ENCODE data around the gene AGTR2. TPM values are rescaled to one million over a fixed set of nuclear protein-coding genes. Genes with fewer than 3 reads are reported as not detected.
"Not testable (repeated sequence)": the region's sequence is repeated elsewhere in the genome, so short reads cannot be mapped to it uniquely, and the experiment has no call there.

The AGTR2 gene
- total RNA-seq, 1 donor from 2014 or later = not detected

DNA sequence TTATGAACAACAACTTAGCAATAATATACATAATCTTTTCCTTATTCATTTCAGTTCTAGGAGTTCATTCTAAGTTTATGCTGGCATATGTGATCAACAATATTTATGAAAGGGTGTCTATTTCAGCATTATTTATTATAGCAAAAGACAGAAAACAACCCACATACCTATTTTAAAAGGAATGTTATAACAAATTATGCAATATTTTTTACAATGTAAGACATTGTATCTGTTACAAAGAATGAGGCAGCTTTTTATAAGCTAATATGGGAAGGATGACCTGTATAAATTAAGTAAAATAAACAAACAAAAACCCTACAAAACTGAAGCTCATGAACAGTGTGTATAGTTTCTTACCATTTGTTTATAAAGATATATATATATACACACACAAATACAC, 42.7 kb downstream of the AGTR2 start:
- H3K4me1 Mint-ChIP-seq (ENCODE audit: low read depth, unreplicated experiment) = no peaks in the 10 kb centered on the region
- TF ChIP-seq, protein P1, sequence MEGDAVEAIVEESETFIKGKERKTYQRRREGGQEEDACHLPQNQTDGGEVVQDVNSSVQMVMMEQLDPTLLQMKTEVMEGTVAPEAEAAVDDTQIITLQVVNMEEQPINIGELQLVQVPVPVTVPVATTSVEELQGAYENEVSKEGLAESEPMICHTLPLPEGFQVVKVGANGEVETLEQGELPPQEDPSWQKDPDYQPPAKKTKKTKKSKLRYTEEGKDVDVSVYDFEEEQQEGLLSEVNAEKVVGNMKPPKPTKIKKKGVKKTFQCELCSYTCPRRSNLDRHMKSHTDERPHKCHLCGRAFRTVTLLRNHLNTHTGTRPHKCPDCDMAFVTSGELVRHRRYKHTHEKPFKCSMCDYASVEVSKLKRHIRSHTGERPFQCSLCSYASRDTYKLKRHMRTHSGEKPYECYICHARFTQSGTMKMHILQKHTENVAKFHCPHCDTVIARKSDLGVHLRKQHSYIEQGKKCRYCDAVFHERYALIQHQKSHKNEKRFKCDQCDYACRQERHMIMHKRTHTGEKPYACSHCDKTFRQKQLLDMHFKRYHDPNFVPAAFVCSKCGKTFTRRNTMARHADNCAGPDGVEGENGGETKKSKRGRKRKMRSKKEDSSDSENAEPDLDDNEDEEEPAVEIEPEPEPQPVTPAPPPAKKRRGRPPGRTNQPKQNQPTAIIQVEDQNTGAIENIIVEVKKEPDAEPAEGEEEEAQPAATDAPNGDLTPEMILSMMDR (IDR thresholded peaks at IDR 0.05; ENCODE audit: partially characterized antibody, unreplicated experiment) = no peak
- H3K9me3 Mint-ChIP-seq (ENCODE audit: unreplicated experiment) = no peaks in the 10 kb centered on the region
- H3K27me3 Mint-ChIP-seq (ENCODE audit: unreplicated experiment) = no peaks in the 10 kb centered on the region
- no peaks in the 10 kb centered on the region for H3K36me3 Mint-ChIP-seq (ENCODE audit: unreplicated experiment)
- no peak overlapping the region for H3K27ac Mint-ChIP-seq (ENCODE audit: unreplicated experiment)
- no peak overlapping the region for H3K4me3 Mint-ChIP-seq (ENCODE audit: unreplicated experiment)
- DNase-seq = no peak

DNA sequence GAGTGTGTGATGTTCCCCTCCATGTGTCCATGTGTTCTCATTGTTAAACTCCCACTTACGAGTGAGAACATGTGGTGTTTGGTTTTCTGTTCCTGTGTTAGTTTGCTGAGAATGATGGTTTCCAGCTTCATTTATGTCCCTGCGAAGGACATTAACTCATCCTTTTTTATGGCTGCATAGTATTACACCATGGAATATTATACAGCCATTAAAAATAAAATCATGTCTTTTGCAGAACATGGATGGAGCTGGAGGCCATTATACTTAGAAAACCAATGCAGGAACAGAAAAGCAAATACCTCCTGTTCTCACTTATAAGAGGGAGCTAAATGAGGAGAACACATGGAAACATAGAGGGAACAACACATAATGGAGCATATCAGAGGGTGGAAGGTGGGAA, 46.5 kb downstream of the AGTR2 start:
- not testable (repeated sequence) for H3K36me3 Mint-ChIP-seq (ENCODE audit: unreplicated experiment); H3K27me3 Mint-ChIP-seq (ENCODE audit: unreplicated experiment); H3K4me1 Mint-ChIP-seq (ENCODE audit: low read depth, unreplicated experiment); H3K4me3 Mint-ChIP-seq (ENCODE audit: unreplicated experiment); H3K27ac Mint-ChIP-seq (ENCODE audit: unreplicated experiment); DNase-seq; H3K9me3 Mint-ChIP-seq (ENCODE audit: unreplicated experiment)
